Prostate gland (tissue), 2 donors: ENCODE results near the gene ZMYND8.

ENCODE experiments used
- CTCF ChIP-seq, 4 experiments: fragments of 200-600 bp in 2 of 4; fragments of 450-650 bp in 2 of 4; sonication (generic) in 2 of 4; IDR thresholded peaks; 1 replicate in 3 of 4; 2 replicates in 1 of 4; pipeline ENCODE4 v1.5.1; 2016 to 2019; ENCODE audit warnings: antibody characterized with exemption in 4 of 4, mild to moderate bottlenecking in 2 of 4, moderate library complexity in 2 of 4
- POLR2AphosphoS5 ChIP-seq: sonication (generic); formaldehyde crosslinking; IDR thresholded peaks from one replicate; pipeline ENCODE4 v1.6.1; 2017; ENCODE audit warnings: antibody characterized with exemption

- TF ChIP-seq CTCF (IDR thresholded peaks at IDR 0.05), result peak in 3 of 4 experiments; percentile 36 to 67 (median 46)
- TF ChIP-seq POLR2AphosphoS5, result no peak
Measured at GRCh38 chr20:47205577-47206123, 150.8 kb downstream of the ZMYND8 start.
